Measurements from ENCODE around the gene DOK4.

DNA sequence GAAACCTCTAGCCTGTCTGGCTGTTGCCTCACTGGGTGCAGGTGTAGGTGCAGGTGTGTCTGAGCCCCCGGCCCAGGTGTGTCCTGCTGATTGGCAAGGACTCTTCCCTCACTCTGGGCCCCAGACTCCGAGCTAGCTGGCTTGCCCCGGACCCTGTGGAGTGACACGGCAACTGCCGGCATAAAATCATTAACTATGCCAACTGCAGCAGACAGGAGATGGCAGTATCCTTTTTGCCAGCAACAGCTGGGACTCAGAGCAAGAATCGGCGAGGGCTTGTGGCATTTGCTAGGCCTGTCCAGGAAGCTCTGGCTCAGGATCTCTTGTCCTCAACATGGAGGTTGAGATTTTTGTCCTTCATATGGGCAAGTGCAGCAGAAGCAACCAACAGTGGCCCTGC, 59.9 kb downstream of the DOK4 start:
- TF ChIP-seq, protein P1, sequence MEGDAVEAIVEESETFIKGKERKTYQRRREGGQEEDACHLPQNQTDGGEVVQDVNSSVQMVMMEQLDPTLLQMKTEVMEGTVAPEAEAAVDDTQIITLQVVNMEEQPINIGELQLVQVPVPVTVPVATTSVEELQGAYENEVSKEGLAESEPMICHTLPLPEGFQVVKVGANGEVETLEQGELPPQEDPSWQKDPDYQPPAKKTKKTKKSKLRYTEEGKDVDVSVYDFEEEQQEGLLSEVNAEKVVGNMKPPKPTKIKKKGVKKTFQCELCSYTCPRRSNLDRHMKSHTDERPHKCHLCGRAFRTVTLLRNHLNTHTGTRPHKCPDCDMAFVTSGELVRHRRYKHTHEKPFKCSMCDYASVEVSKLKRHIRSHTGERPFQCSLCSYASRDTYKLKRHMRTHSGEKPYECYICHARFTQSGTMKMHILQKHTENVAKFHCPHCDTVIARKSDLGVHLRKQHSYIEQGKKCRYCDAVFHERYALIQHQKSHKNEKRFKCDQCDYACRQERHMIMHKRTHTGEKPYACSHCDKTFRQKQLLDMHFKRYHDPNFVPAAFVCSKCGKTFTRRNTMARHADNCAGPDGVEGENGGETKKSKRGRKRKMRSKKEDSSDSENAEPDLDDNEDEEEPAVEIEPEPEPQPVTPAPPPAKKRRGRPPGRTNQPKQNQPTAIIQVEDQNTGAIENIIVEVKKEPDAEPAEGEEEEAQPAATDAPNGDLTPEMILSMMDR (IDR thresholded peaks at IDR 0.05) = no peak
- TF ChIP-seq POLR2AphosphoS5 (IDR thresholded peaks at IDR 0.05) = no peak

All from transverse colon (tissue), 4 donors.